Osteoblast (primary cell): ENCODE results near the gene DCLK1. TPM values are rescaled to one million over a fixed set of nuclear protein-coding genes. Genes with fewer than 3 reads are reported as not detected.
A peak's percentile ranks its signal among the peaks of the same experiment; 100 is the strongest.

Experiments used
- DNase-seq: peaks from one replicate; pipeline ENCODE4 v3.0.0; 2011; ENCODE audit warnings: low spot score, mixed read lengths; ENCODE audit not compliant: insufficient read length; ENCODE audit errors: missing footprints
- H2AFZ ChIP-seq: 2 replicates; pipeline ENCODE4 v1.6.0; 2011; ENCODE audit warnings: mild to moderate bottlenecking, low read length
- H3K27ac ChIP-seq: 2 replicates; pipeline ENCODE4 v1.5.1; 2011; ENCODE audit warnings: mild to moderate bottlenecking, low read depth, low read length, moderate library complexity
- H3K27me3 ChIP-seq: 2 replicates; pipeline ENCODE4 v1.6.0; 2012; ENCODE audit warnings: mild to moderate bottlenecking, control low read depth, inconsistent platforms, low read length, moderate library complexity; ENCODE audit not compliant: insufficient read depth
- H3K36me3 ChIP-seq: 2 replicates; pipeline ENCODE4 v1.5.1; 2011; ENCODE audit warnings: mild to moderate bottlenecking, low read length, control low read depth, moderate library complexity; ENCODE audit not compliant: insufficient read depth
- H3K4me1 ChIP-seq: 2 replicates; pipeline ENCODE4 v1.5.1; 2011; ENCODE audit warnings: mild to moderate bottlenecking, low read length, control low read depth, moderate library complexity; ENCODE audit not compliant: insufficient read depth
- H3K4me2 ChIP-seq: 2 replicates; pipeline ENCODE4 v1.6.0; 2011; ENCODE audit warnings: mild to moderate bottlenecking, low read length; ENCODE audit not compliant: insufficient read depth
- H3K4me3 ChIP-seq: fragments of 200-600 bp; sonication (generic); 3 replicates; pipeline ENCODE4 v1.5.1; 2012; ENCODE audit warnings: mild to moderate bottlenecking, low read length, inconsistent platforms; ENCODE audit not compliant: insufficient read depth
- H3K79me2 ChIP-seq: 2 replicates; pipeline ENCODE4 v1.6.0; 2012; ENCODE audit warnings: mild to moderate bottlenecking, low read length, control low read depth, inconsistent platforms; ENCODE audit not compliant: insufficient read depth
- H3K9me3 ChIP-seq: 2 replicates; pipeline ENCODE4 v1.5.1; 2011; ENCODE audit warnings: low read depth, low read length, control low read depth
- H4K20me1 ChIP-seq: 2 replicates; pipeline ENCODE4 v1.6.0; 2012; ENCODE audit warnings: mild to moderate bottlenecking, low read length, control low read depth; ENCODE audit not compliant: insufficient read depth
- CTCF ChIP-seq: IDR thresholded peaks from 2 replicates; pipeline ENCODE4 v1.5.1; 2011; ENCODE audit warnings: mild to moderate bottlenecking, low read depth, low read length, moderate library complexity; ENCODE audit errors: extremely low read depth
- total RNA-seq: library from RNA; depleted of rRNA; stranded (reverse); fragments of >200 nt; gene quantifications from 2 replicates; pipeline ENCODE4 v1.2.3, GENCODE V29; 2012

Gene DCLK1
- total RNA-seq, 1 donor = 132 TPM

- Histone ChIP-seq H3K4me1 (peaks cover 9% of the 10 kb centered on the region), H3K36me3 (no peaks in the 10 kb centered on the region), H3K27ac (no peak overlapping the region), H3K4me2 (no peak overlapping the region), H2AFZ (no peak overlapping the region), H3K79me2 (no peaks in the 10 kb centered on the region), H4K20me1 (no peaks in the 10 kb centered on the region), H3K27me3 (peaks cover 26% of the 10 kb centered on the region), H3K9me3 (no peaks in the 10 kb centered on the region), H3K4me3 (no peak overlapping the region)
- TF ChIP-seq CTCF = no peak
- DNase-seq = no peak
Measured at GRCh38 chr13:36054041-36054440, 77.1 kb downstream of the DCLK1 start.

- H3K9me3 ChIP-seq = no peaks in the 10 kb centered on the region
- no peak overlapping the region for H3K4me2 ChIP-seq
- DNase-seq = no peak
- no peak overlapping the region for H2AFZ ChIP-seq
- no peaks in the 10 kb centered on the region for H3K79me2 ChIP-seq
- H3K36me3 ChIP-seq = no peaks in the 10 kb centered on the region
- peaks cover 26% of the 10 kb centered on the region for H3K27me3 ChIP-seq
- H4K20me1 ChIP-seq = no peaks in the 10 kb centered on the region
- no peak overlapping the region for H3K27ac ChIP-seq
- no peak for TF ChIP-seq CTCF
- no peak overlapping the region for H3K4me3 ChIP-seq
- peaks cover 9% of the 10 kb centered on the region for H3K4me1 ChIP-seq
Measured at GRCh38 chr13:36051082-36051481, 80.1 kb downstream of the DCLK1 start.

- Histone ChIP-seq H3K27ac (no peak overlapping the region), H2AFZ (no peak overlapping the region), H3K4me3 (no peak overlapping the region), H3K4me1 (peaks cover 12% of the 10 kb centered on the region), H3K27me3 (peaks cover 4% of the 10 kb centered on the region), H3K36me3 (no peaks in the 10 kb centered on the region), H3K9me3 (no peaks in the 10 kb centered on the region), H4K20me1 (no peaks in the 10 kb centered on the region), H3K79me2 (no peaks in the 10 kb centered on the region), H3K4me2 (no peak overlapping the region)
- no peak for DNase-seq
- no peak for TF ChIP-seq CTCF
Measured at GRCh38 chr13:36046672-36047071, 84.5 kb downstream of the DCLK1 start.

DNA sequence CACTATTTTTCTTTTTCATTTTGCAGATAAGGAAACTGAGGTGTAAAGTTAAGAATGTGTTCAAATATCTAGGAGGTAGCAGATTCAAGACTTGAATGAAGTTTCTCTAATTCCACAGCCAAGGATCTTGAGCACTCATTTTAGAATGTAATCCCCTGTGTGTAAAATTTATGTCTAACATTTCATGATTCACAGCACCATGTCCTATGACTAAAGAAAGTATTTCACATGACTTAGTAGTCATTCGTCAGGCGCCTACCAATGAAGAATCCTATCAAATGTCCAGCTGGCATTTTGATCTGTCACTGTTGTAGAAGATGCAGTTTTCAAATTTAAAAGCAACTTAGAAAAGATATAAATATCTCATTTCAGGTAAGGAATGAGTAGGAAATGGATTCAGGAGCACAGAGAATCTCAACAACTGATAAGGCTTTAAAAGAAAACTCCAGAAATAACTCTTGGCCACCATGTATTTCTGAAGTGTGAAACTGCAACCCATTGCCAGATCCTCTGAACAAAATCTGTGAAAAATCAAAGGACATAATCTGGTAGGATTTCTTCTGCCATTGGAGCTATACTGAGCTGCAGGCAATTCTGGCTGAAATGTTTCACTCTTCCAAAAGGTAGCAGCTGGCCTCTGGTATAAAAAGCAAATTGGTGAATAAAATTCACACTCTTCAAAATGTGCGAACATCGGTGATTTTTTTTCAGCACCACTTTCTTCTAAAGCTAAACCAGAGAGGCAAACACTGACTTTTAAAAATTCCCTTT, 92.2 kb downstream of the DCLK1 start:
- Histone ChIP-seq H3K79me2 (no peaks in the 10 kb centered on the region), H3K9me3 (no peaks in the 10 kb centered on the region), H3K27me3 (no peaks in the 10 kb centered on the region), H2AFZ (no peak overlapping the region), H3K4me2 (no peak overlapping the region), H3K36me3 (no peaks in the 10 kb centered on the region), H3K4me1 (peaks cover 14% of the 10 kb centered on the region), H3K27ac (peak overlapping the region; percentile 84), H3K4me3 (no peak overlapping the region), H4K20me1 (no peaks in the 10 kb centered on the region)
- TF ChIP-seq CTCF = no peak
- peak; percentile 72 for DNase-seq
